Activated naive CD8-positive, alpha-beta T cell treated with anti-CD3 and anti-CD28 coated beads, Interleukin-2, amount 50 U/mL, for 16 hours (primary cell): ENCODE results near the gene PCYT1A.
"Not testable (repeated sequence)": the region's sequence is repeated elsewhere in the genome, so short reads cannot be mapped to it uniquely, and the experiment has no call there.

Source experiments
- DNase-seq: peaks from one replicate; pipeline ENCODE4 v3.0.0-alpha.2; 2020; ENCODE audit warnings: low read depth, low spot score

PCYT1A gene

DNA sequence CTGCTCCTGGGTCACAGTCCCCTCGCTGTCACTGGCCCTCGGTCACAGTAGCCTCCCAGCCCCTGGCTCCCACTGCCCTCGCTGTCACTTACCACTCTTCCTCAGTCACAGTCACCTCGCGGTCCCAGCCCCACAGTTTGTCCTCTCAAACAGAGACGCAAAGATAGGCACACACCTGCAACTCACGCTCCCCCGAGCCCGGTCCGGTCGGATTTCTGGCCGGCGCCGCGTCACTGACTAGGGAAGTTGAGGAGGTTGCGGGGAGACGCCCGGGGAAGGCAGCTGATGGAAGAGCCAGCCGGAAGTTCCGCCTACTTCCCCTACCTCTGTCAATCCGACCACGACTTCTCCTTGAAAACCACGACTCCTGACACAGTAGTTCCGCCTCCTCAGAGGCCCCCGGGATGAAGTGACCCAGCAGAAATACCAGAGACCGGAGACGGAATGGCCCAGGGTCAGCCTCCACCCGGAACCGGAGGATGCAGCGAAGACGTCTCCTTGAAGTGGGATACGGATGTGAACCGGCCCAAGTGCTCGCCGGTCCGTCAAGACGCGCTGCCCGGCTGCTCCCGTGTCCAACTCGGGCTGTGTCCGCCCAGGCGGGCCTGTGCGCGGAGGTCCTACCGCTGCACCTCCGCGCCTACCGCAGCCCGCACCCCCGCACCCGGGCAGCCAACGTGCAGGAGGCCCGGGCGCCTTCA lies at the start of gene PCYT1A:
Gene PCYT1A, minus strand, starts transcription at position 287 of the 701 bp plus-strand sequence. CDS start 17,195 bp downstream, outside the sequence.
- DNase-seq: peak; percentile 46

DNA sequence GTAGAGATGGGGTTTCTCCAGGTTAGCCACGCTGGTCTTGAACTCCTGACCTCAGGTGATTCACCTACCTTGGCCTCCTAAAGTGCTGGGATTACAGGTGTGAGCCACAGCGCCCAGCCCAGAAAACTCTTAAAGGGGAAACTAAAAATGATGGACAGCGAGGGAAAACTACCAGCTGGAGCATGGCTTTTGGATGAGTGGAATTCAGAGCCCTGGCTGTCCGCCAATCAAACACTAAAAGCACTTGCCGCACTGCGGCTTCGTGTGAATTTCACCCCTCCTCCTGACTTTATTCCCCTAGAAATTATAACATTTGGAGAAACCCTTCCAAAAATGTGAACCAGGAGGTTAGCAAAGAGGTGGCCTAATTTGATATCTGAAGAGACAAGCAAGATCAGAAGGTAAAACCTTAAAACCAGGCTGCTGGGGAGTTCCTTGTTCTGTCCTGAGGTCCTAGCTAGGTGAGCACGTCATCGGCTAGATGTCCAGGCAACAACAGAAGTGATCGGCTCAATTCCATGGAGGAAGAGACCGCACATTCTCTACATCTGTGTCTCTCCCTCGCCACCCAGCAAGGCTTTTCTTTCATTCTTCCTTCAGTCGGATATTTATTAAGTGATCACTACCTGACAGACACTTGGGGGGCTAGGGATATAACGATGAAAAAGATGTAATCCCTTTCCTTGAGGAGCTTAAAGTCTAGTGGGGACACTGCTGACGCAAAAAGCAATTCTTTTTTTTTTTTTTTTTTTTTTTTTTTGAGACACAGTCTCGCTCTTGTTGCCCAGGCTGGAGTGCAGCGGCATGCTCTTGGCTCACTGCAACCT lies 49.0 kb upstream of the PCYT1A start:
- no peak for DNase-seq

DNA sequence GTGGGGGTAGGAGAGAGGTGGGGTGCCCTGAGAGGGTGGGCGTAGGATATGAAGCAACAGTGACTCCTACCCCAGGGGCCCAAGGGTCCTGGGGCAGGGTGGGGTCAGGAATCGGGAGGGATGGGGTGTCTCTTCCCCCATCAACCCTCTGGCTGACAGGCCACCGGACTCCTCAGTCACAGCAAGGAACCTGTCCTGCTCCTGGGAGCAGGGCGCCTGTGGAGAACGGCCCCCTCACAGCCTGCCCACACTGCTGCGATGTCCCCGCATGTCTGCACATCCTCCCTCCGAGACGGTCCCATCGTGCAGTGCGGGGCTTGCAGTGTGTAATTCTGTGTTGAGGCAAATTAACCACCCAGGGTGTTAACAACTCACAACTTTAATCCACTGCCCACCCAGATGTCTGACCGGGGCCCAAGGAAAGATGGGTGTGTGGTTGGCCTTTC lies 48.0 kb upstream of the PCYT1A start:
- no peak for DNase-seq

DNA sequence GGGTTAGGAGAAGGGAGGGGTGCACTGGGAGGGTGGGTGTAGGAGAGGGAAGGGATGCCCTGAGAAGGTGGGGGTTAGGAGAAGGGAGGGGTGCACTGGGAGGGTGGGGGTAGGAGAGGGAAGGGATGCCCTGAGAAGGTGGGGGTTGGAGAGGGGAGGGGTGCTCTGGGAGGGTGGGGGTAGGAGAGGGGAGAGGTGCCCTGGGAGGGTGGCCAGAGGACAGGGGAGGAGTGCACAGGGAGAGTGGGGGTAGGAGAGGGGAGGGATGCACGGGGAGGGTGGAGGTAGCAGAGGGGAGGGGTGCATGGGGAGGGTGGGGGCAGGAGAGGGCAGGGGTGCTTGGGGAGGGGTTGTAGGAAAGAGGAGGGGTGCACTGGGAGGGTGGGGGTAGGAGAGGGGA lies 47.5 kb upstream of the PCYT1A start:
- DNase-seq: no peak

DNA sequence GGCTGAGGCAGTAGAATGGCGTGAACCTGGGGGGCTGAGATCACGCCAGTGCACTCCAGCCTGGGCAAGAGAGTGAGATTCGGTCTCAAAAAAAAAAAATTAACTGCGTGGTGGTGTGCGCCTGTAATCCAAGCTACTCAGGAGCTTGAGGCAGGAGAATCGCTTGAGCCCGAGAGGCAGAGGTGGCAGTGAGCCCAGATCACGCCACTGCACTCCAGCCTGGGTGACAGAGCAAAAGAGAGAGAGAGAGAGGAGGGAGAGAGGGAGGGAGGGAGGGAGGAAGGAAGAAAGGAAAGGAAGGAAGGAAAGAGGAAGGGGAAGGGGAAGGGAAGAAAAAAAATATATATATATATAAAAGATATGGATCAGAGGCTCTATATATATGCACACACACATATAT lies 44.6 kb upstream of the PCYT1A start:
- DNase-seq: no peak

DNA sequence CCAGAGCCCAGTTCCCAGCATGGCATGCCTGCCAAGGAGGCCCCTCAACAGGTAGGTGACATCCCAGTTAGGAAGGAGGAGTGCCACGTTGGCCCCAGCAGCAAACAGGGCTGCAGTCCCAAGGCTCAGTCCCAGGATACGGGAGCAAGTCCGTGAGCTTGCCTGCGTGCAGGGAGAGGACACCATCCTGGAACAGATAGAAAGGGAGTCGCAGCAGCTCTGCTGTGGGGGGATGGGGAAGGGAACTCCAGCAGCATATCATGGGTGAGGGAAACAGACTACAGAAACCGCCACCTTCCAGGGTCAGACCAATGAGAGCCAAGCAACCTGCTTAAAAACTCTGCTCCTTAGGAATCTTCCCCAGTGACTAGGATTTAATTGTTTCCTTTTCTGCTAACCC lies 39.9 kb upstream of the PCYT1A start:
- no peak for DNase-seq

DNA sequence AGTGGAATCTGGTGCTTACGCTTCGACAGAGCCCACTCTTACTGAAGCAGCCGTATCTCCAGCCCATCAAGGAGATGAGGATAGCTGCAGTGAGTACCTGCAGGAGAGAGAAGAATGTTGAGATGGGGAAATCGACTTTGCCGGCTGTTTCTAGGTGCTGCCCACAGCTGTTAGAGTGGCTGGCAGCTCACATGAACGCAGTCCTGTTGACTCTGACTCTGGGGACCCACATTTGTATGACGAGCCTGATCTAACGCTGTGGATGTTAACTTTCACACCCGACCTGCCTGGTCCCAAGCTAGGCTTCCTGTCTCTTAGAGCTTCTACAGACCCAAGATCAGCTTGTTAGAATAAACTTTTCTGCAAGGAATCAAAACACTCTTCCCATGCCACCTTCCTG lies 39.4 kb upstream of the PCYT1A start:
- DNase-seq: no peak

DNA sequence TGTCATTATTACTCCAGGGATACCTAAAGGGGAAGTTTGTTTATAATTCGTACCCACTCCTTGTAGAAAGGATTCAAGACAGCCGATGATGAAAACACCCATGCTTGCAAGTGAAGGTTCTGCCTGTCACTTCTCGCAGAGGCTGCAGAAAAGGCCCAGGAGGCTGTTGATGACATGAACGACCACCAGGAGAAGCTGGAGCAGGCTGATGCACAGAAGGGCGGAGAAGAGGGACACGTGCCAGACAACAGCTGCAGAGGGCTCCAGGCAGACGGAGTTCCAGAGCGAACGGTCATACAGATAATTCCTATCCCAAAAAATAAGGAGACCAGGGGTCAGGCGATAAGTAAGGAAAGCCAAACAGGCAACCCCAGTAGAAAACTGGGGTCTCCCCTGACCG lies 36.2 kb upstream of the PCYT1A start:
- no peak for DNase-seq

DNA sequence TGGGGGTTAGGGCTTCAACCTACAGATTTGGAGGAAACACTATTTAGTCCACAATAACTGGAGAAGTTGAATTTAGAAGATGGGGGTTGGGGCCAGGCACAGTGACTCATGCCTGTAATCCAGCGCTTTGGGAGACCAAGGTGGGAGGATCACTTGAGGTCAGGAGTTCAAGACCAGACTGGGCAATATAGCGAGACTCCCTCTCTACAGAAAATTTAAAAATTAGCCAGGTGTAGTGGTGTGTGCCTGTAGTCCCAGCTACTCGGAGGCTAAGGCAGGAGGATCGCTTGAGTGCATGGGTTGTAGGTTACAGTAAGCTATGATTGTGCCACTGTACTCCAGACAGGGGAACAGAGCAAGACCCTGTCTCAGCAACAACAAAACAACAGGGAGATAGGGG lies 35.5 kb upstream of the PCYT1A start:
- no peak for DNase-seq

DNA sequence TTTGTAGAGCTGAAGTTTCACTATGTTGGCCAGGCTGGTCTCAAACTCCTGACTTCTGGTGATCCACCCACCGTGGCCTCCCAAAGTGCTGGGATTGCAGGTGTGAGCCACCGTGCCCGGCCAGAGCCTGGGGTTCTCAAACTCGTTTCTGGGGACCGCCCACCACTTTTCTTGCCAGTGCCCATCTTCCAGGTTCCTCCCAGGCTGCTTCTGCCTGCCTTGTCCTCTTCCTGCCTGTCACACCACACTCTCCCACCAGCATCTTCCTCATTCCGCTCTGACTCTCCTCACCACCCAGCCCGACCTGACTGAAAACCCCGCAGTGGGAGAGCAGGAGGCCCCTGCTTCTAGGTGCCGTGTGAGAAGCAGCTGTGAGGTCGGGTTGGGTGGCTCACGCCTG lies 33.6 kb upstream of the PCYT1A start:
- no peak for DNase-seq

DNA sequence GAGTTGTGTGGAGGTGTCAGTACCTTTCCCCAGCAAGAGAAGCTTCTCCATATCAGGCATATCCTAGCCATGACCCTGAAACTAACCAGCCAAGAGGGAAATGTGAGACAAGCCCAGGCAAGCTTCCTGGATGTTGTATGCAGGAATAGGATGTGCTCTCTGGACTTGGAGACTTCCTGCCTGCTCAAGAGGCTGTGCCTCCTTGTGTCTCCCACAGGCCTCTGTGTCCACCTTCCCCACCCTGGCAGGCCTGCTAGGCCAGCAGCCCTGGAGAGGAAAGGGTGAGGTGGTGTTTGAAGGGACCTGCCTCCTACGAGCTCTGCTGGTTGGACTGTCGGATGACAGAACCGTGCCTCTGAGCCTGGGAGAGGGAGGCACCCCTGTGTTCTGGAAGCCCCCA lies 32.6 kb upstream of the PCYT1A start:
- DNase-seq: no peak

DNA sequence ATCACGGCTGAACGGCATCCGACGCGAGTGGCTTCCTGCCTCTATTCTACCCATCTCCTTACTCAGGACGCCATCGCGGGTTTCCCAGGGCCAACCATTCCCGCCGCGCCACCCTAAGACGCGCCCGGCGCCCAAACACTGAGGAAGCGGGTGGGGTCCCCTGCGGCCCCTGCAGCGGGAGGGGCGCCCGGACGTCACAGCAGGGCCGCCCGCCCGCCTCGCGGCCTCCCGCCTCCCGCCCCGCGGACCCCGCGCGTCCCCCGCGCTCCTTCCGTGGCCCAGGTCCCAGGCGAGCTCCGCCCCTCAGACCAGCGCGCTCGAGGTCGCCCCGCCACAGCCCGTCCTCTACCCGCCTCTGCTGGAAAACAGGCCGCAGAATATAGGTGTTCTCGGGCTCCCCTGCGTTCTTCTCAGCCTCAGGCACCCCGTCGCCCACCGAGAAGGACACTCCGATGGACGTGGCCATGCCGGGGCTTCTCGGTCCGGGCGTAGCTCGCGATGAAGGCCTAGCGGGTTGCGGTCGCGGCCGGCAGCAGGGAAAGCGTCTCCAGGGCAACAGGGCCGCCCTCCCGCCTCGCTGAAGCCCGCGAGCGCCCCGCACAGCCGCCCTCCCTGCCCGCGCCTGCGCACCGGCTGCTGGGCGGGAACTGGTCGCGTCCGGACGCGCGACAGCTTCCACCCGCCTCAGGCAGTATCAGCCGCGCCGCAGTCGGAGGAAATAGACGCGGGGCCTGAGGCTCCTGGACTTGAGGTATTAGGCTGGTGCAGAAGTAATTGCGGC lies 30.4 kb upstream of the PCYT1A start, which contains the start of gene DYNLT2B:
Gene DYNLT2B, minus strand, starts transcription at position 554 of the 781 bp plus-strand sequence. Its CDS starts 88 bp downstream, at position 466.
- DNase-seq: peak; percentile 72

DNA sequence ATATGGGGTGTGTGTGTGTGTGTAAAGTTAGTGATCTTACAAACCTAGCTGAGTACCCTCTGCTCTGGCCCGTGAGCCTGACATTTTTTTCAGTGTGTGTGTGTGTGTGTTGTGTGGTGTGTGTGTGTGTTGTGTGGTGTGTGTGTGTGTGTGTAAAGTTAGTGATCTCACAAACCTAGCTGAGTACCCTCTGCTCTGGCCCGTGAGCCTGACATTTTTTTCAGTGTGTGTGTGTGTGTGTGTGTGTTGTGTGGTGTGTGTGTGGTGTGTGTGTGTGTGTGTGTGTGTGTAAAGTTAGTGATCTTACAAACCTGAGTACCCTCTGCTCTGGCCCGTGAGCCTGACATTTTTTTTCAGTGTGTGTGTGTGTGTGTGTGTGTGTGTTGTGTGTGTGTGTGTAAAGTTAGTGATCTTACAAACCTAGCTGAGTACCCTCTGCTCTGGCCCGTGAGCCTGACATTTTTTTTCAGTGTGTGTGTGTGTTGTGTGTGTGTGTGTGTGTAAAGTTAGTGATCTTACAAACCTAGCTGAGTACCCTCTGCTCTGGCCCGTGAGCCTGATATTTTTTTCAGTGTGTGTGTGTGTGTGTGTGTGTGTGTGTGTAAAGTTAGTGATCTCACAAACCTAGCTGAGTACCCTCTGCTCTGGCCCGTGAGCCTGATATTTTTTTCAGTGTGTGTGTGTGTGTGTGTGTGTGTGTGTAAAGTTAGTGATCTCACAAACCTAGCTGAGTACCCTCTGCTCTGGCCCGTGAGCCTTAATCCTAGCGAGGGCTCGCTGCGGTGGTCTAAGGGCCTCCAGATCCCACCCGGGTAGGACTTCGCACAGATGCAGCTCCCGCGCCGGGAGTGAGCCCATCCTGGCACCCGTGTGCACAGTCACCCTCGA lies 29.5 kb upstream of the PCYT1A start:
- not testable (repeated sequence) for DNase-seq

DNA sequence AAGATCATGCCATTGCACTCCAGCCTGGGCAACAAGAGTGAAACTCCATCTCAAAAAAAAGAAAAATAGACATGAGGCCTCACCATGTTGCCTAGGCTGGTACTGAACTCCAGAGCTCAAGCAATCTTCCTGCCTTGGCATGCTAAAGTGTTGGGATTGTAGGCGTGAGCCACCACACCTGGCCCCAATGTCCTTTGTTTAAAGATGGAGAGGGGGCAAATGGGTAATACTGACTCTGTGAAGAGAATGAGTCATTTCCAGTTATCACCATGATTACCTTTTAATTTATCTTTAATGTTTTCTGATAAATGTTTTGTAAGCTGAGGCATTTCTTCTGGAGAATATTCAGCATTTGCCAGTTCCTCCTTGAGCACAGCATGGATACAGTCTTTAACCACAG lies 28.3 kb upstream of the PCYT1A start:
- DNase-seq: no peak

DNA sequence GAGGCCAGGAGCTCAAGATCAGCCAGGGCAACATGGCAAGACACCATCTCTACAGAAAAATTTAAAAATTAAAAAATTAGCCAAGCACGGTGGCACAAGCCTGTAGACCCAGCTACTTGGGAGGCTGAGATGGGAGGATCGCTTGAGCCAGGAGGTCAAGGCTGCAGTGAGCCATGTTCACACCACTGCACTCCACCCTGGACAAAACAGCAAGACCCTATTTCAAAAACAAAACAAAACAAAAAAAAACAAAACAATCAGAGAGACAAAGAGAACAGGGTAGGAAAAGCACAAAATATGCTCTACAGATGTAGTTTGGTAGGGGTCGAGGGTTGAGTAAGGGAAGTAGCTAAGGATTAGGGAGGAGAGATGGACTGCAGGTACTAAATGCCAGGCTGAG lies 27.1 kb upstream of the PCYT1A start:
- DNase-seq: no peak

DNA sequence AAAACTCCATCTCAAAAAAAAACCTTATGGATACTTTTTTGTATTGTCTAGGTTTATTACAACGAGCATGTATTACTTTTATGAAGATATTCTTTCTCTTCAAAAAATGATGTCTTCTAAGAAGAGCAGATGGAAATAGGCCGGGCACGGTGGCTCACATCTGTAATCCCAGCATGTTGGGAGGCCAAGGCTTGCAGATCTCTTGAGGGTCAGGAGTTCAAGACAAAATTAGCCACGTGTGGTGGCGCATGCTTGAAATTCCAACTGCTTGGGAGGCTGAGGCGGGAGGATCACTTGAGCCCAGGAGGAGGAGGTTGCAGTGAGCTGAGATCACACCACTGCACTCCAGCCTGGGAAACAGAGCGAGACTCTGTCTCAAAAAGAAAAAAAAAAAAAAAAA lies 26.6 kb upstream of the PCYT1A start:
- not testable (repeated sequence) for DNase-seq

DNA sequence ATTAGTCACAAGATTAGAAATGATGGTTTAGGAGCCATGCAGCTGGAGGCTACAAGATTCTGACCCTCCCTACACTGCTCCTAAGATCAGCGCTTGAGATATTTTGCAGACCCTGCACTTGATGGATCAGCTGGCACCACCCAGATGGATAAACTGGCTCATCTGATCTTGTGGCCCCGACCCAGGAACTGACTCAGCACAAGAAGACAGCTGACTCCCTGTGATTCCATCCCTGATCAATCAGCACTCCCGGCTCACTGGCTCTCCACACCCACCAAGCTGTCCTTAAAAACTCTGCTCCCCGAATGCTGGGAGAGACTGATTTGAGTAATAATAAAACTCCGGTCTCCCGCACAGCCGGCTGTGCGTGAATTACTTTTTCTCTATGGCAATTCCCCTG lies 15.4 kb upstream of the PCYT1A start:
- DNase-seq: not testable (repeated sequence)

DNA sequence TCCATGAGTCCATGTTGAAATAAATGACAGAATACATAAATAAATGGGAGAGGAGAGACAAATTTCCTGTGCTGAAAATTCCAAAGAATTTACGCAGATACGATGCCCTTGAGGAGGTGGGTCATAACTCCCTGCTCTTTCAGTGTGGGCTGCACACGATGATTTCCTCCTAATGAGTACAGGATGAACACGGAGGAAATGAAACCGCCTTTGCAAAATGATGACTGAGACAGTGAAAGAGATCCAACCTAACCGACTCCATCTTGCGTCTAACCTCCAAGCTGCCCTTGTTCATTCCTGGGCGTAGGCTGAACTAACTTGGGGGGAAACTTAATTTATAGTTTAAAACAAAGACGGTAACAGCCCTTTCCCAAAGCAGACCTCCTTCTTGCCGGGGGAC lies 15.0 kb upstream of the PCYT1A start:
- DNase-seq: not testable (repeated sequence)

DNA sequence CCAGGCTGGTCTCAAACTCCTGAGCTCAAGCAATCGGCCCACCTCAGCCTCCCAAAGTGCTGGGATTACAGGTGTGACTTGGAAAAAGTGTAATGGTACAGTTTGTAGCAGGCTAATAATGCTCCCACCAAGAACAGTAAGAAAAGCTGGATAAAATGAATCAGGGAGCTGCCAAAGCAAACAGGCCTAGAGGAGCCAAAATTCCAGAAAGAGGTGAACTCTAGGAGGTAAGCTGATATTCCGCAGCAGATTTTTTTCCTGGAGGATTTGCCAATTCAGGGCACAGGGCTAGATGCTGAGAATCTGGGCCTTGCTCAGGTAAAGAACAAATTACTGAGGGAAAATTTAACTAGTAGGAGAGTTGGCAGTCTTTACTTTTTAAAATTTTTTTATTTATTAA lies 11.0 kb upstream of the PCYT1A start:
- DNase-seq: no peak

DNA sequence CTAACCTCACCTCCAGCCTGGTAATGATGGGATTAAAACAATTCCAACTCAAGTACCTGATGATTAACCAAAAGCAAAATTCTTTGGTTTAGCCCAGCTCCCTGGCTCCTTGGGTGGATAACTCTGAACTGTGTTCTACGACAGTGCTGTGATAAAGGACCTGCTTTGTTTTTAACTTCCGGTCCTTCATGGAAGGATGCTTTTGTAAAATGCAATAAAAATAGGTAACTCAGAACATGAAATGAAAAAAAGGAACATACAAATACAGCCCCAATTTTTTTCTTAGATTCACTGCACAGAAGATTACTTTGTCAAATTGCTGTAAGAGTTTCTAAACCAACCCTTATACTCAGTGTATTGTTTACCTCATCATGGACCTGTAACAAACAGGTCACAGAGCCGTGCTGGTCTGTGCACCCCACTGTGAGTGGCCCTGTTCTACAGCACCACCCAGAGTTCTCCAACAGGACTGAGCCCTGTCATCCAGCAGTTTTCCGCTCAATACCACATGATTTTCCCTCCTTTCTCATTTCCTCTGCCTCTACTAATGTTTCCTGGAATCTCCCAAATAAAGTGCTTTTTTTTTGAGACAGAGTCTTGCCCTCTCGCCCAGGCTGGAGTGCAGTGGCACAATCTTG lies 4.9 kb upstream of the PCYT1A start:
- no peak for DNase-seq

DNA sequence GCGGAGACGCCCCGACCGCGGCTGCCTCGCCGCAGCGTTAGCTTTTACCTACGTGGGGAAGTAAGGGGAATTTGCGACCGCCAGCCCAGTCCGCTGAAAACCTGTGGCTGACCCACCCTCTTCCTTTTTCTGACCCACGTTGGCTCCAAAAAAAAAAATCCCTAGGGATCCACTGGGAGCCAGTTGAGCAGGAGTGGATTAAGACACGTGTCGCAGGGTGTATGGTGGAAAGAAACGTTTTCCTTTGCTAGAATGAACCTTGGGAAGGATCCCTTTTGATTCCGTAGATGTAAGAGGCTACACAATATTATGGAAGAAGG lies 575 bp upstream of the PCYT1A start:
- DNase-seq: no peak
